OCI-LY1 (cell line): ENCODE data around the gene IGSF10.

Source experiments
- H2AFZ ChIP-seq: fragments of 200-600 bp; sonication (generic), shearing (Covaris generic); 2 replicates; pipeline ENCODE4 v1.6.0; 2014; ENCODE audit warnings: antibody characterized with exemption, mild to moderate bottlenecking, low read length
- H3F3A ChIP-seq: fragments of 200-600 bp; sonication (generic), shearing (Covaris generic); 2 replicates; pipeline ENCODE4 v1.6.0; 2014; ENCODE audit warnings: mild to moderate bottlenecking, antibody characterized with exemption, low read length, moderate library complexity; ENCODE audit not compliant: insufficient read depth
- H3K27ac ChIP-seq: fragments of 200-600 bp; sonication (generic); 2 replicates; pipeline ENCODE4 v1.5.1; 2014; ENCODE audit warnings: low read length, mixed run types, mild to moderate bottlenecking, low read depth; ENCODE audit not compliant: poor library complexity, severe bottlenecking
- H3K27me3 ChIP-seq: fragments of 200-600 bp; sonication (generic); 2 replicates; pipeline ENCODE4 v1.6.0; 2014; ENCODE audit warnings: antibody characterized with exemption, mild to moderate bottlenecking, low read length, moderate library complexity; ENCODE audit not compliant: insufficient read depth
- H3K36me3 ChIP-seq: fragments of 200-600 bp; sonication (generic); 2 replicates; pipeline ENCODE4 v1.6.1; 2014; ENCODE audit warnings: mild to moderate bottlenecking, antibody characterized with exemption, low read length, moderate library complexity, mixed read lengths; ENCODE audit not compliant: insufficient read depth
- H3K4me1 ChIP-seq: fragments of 200-600 bp; sonication (generic); 2 replicates; pipeline ENCODE4 v1.5.1; 2014; ENCODE audit warnings: mild to moderate bottlenecking, low read length, moderate library complexity; ENCODE audit not compliant: insufficient read depth, severe bottlenecking
- H3K4me2 ChIP-seq: fragments of 200-600 bp; sonication (generic), shearing (Covaris generic); 2 replicates; pipeline ENCODE4 v1.6.1; 2014; ENCODE audit warnings: low read length
- H3K4me3 ChIP-seq: fragments of 200-600 bp; sonication (generic); 2 replicates; pipeline ENCODE4 v1.5.1; 2014; ENCODE audit warnings: low read length, low read depth, mild to moderate bottlenecking, mixed read lengths; ENCODE audit not compliant: poor library complexity, severe bottlenecking
- H3K79me2 ChIP-seq: fragments of 200-600 bp; shearing (Covaris generic); 2 replicates; pipeline ENCODE4 v1.6.1; 2016; ENCODE audit warnings: mixed run types, low read length, mixed read lengths; ENCODE audit not compliant: insufficient read depth
- H3K9ac ChIP-seq: fragments of 200-600 bp; sonication (generic), shearing (Covaris generic); 2 replicates; pipeline ENCODE4 v1.6.1; 2014; ENCODE audit warnings: mild to moderate bottlenecking, low read length, mixed read lengths
- H3K9me2 ChIP-seq: fragments of 200-600 bp; sonication (generic), shearing (Covaris generic); 2 replicates; pipeline ENCODE4 v1.6.1; 2014; ENCODE audit warnings: low read depth, mild to moderate bottlenecking, low read length, mixed read lengths
- H3K9me3 ChIP-seq: fragments of 200-600 bp; shearing (Covaris generic); 2 replicates; pipeline ENCODE4 v1.6.1; 2014; ENCODE audit warnings: low read length, mixed read lengths
- H4K20me1 ChIP-seq: fragments of 200-600 bp; sonication (generic), shearing (Covaris generic); 2 replicates; pipeline ENCODE4 v1.6.0; 2016; ENCODE audit warnings: mild to moderate bottlenecking, low read length; ENCODE audit not compliant: insufficient read depth
- CTCF ChIP-seq: fragments of 200-600 bp; sonication (generic), shearing (Covaris generic); IDR thresholded peaks from 2 replicates; pipeline ENCODE4 v1.5.1; 2017; ENCODE audit warnings: mild to moderate bottlenecking, antibody characterized with exemption, low read length, moderate library complexity, mixed read lengths
- EZH2 ChIP-seq: fragments of 200-600 bp; sonication (generic), shearing (Covaris generic); IDR thresholded peaks from 2 replicates; pipeline ENCODE4 v1.8.0; 2017; ENCODE audit warnings: borderline replicate concordance, mixed run types, mild to moderate bottlenecking, antibody characterized with exemption, low read length, moderate library complexity, mixed read lengths

IGSF10 gene

GRCh38 chr3:151460228-151460627 lies 633 bp downstream of the IGSF10 start:
- no peak overlapping the region for H3K9ac ChIP-seq
- no peak overlapping the region for H3K4me2 ChIP-seq

GRCh38 chr3:151459358-151459757 lies 1.5 kb downstream of the IGSF10 start:
- Histone ChIP-seq H3F3A (no peaks in the 10 kb centered on the region), H3K9ac (no peak overlapping the region), H3K9me2 (no peaks in the 10 kb centered on the region), H3K27me3 (no peaks in the 10 kb centered on the region), H3K27ac (no peak overlapping the region), H2AFZ (no peak overlapping the region), H4K20me1 (no peaks in the 10 kb centered on the region), H3K36me3 (no peaks in the 10 kb centered on the region), H3K4me2 (no peak overlapping the region), H3K9me3 (no peaks in the 10 kb centered on the region), H3K4me1 (no peaks in the 10 kb centered on the region), H3K79me2 (no peaks in the 10 kb centered on the region), H3K4me3 (no peak overlapping the region)
- TF ChIP-seq CTCF (no peak), EZH2 (no peak)

More at GRCh38 chr3:151460228-151460627, 633 bp downstream of the IGSF10 start:
- H3K27ac ChIP-seq: no peak overlapping the region
- no peaks in the 10 kb centered on the region for H4K20me1 ChIP-seq
- no peaks in the 10 kb centered on the region for H3K4me1 ChIP-seq
- H3K79me2 ChIP-seq: no peaks in the 10 kb centered on the region
- H3F3A ChIP-seq: no peaks in the 10 kb centered on the region
- no peaks in the 10 kb centered on the region for H3K27me3 ChIP-seq
- H3K9me3 ChIP-seq: no peaks in the 10 kb centered on the region
- H3K36me3 ChIP-seq: no peaks in the 10 kb centered on the region
- H2AFZ ChIP-seq: no peak overlapping the region
- TF ChIP-seq EZH2 (no peak), CTCF (no peak)
- H3K4me3 ChIP-seq: no peak overlapping the region
- H3K9me2 ChIP-seq: no peaks in the 10 kb centered on the region

GRCh38 chr3:151456065-151456464 lies 4.8 kb downstream of the IGSF10 start:
- Histone ChIP-seq H3K9me3 (no peaks in the 10 kb centered on the region), H3K9me2 (no peaks in the 10 kb centered on the region), H3F3A (no peaks in the 10 kb centered on the region), H3K4me1 (no peaks in the 10 kb centered on the region), H3K9ac (no peak overlapping the region), H2AFZ (no peak overlapping the region), H3K27ac (no peak overlapping the region), H3K4me3 (no peak overlapping the region), H4K20me1 (no peaks in the 10 kb centered on the region), H3K4me2 (no peak overlapping the region), H3K36me3 (no peaks in the 10 kb centered on the region), H3K27me3 (no peaks in the 10 kb centered on the region), H3K79me2 (no peaks in the 10 kb centered on the region)
- no peak for TF ChIP-seq EZH2
- TF ChIP-seq CTCF: no peak
